D341Med (cell line): Measurements from ENCODE around the gene MLEC.

Experiments used
- DNase-seq: peaks from one replicate; pipeline ENCODE4 v3.0.0; 2012; ENCODE audit warnings: low spot score

MLEC gene

GRCh38 chr12:120692524-120693033 is 5.6 kb downstream of the MLEC start:
- no peak for DNase-seq

- DNase-seq, result no peak
Observed at GRCh38 chr12:120693848-120694247, 6.9 kb downstream of the MLEC start.

GRCh38 chr12:120696626-120697025 is 9.7 kb downstream of the MLEC start:
- DNase-seq, result no peak

- no peak for DNase-seq
Observed at GRCh38 chr12:120697344-120697743, 10.4 kb downstream of the MLEC start.

GRCh38 chr12:120698665-120699064 is 11.7 kb downstream of the MLEC start:
- no peak for DNase-seq

GRCh38 chr12:120699553-120699952 is 12.6 kb downstream of the MLEC start:
- no peak for DNase-seq

GRCh38 chr12:120700886-120701285 is 13.9 kb downstream of the MLEC start:
- DNase-seq, result peak; percentile 46

- no peak for DNase-seq
Observed at GRCh38 chr12:120702637-120703036, 15.7 kb downstream of the MLEC start.

GRCh38 chr12:120703311-120703942 is 16.5 kb downstream of the MLEC start:
- DNase-seq, result no peak

- DNase-seq, result no peak
Observed at GRCh38 chr12:120705618-120706017, 18.7 kb downstream of the MLEC start.

GRCh38 chr12:120706029-120706428 is 19.1 kb downstream of the MLEC start:
- no peak for DNase-seq

GRCh38 chr12:120708651-120709050 is 21.7 kb downstream of the MLEC start:
- no peak for DNase-seq

GRCh38 chr12:120710031-120710804 is 23.3 kb downstream of the MLEC start, which contains the start of gene UNC119B:
Gene UNC119B, plus strand, starts transcription at chr12:120710458. Its CDS starts 17 bp downstream, at chr12:120710475.
- DNase-seq, result peak; percentile 94

GRCh38 chr12:120710805-120711296 is 23.9 kb downstream of the MLEC start:
- peak; percentile 51 for DNase-seq

GRCh38 chr12:120711411-120711810 is 24.5 kb downstream of the MLEC start:
- DNase-seq, result no peak

GRCh38 chr12:120712610-120713009 is 25.7 kb downstream of the MLEC start:
- no peak for DNase-seq

GRCh38 chr12:120713861-120714482 is 27.0 kb downstream of the MLEC start:
- peak; percentile 75 for DNase-seq

- no peak for DNase-seq
Observed at GRCh38 chr12:120718055-120718454, 31.1 kb downstream of the MLEC start.

- DNase-seq, result no peak
Observed at GRCh38 chr12:120719072-120719471, 32.1 kb downstream of the MLEC start.

- DNase-seq, result no peak
Observed at GRCh38 chr12:120719496-120720233, 32.7 kb downstream of the MLEC start.

GRCh38 chr12:120720234-120720986 is 33.5 kb downstream of the MLEC start:
- peak; percentile 66 for DNase-seq
